HL-60/S4 treated with retinoic acid at 250 ng/mL for 4 days and 3 days (cell line): ENCODE data around the gene PTGES2.
"Not testable (repeated sequence)": the region's sequence is repeated elsewhere in the genome, so short reads cannot be mapped to it uniquely, and the experiment has no call there.

Source experiments
- in situ Hi-C: fragments of 300-500 bp; cut with MboI; formaldehyde crosslinking; loops from 2 replicates; pipeline ENCODE4 v1.7.0; 2022; ENCODE audit warnings: low sequenced_read_pairs

PTGES2 gene

GRCh38 chr9:128139621-128140020, 12.1 kb upstream of the PTGES2 start:
- in situ Hi-C loops, result no loop called here

GRCh38 chr9:128138001-128138400, 10.5 kb upstream of the PTGES2 start:
- in situ Hi-C loops, result no loop called here

GRCh38 chr9:128136816-128137793, 9.6 kb upstream of the PTGES2 start:
- in situ Hi-C loops, result no loop called here

GRCh38 chr9:128135561-128135960, 8.0 kb upstream of the PTGES2 start:
- in situ Hi-C loops, result not testable (repeated sequence)

DNA sequence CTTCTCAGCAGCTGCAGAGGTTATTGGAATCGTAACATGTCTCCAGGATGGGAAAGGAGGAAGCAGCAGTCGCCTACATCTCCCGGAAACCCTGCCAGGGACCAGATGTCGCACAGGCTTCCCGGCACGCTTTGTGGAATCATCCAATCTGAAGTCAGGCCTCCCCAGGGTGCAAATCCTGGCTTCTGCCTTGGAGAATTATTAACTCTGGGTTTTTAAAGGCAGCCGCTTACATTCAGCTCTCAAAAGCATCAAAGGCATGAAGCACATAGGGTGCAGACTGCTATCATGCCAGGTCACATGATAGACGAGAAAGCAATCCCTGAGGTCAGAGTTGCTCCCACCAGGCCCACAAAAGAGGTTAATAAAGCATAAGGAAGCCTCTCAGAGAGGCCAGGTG, 4.6 kb upstream of the PTGES2 start:
- in situ Hi-C loops, result not testable (repeated sequence)

- in situ Hi-C loops, result not testable (repeated sequence)
These were observed 3.8 kb upstream of the PTGES2 start for GRCh38 chr9:128131346-128131745.

DNA sequence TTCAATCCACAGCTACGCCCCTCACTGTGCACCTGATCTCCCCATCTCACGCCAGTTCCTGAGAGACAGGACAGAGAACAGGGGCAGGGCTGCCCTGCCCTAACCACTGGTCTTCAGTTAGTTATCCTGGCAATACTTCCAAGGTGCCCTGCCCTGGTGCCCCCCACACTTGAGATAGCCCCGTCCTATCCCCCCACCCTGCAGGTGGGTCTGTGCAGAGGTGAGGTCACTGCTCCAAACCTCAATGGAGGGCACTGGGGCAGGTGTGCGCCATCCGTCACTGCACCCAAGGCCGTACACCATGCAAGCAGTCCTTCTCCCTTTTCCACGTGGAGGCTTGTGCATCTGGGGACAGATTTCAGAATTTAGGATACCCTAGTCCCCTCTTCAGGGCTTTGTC, 3.1 kb upstream of the PTGES2 start:
- in situ Hi-C loops, result not testable (repeated sequence)

DNA sequence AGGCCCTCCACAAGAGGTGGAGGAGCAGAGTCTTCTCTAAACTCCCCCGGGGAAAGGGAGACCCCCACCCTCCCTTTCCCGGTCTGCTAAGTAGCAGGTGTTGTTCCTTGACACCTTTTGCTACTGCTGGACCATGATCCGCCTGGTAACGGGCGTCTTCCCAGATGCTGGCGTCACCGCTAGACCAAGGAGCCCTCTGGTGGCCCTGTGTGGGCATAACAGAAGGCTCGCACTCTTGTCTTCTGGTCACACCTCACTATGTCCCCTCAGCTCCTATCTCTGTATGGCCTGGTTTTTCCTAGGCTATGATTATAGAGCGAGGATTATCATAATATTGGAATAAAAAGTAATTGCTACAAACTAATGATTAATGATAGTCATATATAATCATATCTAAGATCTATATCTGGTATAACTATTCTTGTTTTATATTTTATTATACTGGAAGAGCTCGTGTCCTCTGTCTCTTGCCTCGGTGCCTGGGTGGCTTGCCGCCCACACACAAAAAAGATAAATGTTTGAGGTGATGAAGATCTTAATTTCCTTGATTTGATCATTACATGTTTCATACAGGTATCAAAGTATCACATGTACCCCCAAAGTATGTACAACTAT, 2.6 kb upstream of the PTGES2 start:
- in situ Hi-C loops, result not testable (repeated sequence)

GRCh38 chr9:128128836-128129590, 1.5 kb upstream of the PTGES2 start:
- in situ Hi-C loops, result no loop called here

DNA sequence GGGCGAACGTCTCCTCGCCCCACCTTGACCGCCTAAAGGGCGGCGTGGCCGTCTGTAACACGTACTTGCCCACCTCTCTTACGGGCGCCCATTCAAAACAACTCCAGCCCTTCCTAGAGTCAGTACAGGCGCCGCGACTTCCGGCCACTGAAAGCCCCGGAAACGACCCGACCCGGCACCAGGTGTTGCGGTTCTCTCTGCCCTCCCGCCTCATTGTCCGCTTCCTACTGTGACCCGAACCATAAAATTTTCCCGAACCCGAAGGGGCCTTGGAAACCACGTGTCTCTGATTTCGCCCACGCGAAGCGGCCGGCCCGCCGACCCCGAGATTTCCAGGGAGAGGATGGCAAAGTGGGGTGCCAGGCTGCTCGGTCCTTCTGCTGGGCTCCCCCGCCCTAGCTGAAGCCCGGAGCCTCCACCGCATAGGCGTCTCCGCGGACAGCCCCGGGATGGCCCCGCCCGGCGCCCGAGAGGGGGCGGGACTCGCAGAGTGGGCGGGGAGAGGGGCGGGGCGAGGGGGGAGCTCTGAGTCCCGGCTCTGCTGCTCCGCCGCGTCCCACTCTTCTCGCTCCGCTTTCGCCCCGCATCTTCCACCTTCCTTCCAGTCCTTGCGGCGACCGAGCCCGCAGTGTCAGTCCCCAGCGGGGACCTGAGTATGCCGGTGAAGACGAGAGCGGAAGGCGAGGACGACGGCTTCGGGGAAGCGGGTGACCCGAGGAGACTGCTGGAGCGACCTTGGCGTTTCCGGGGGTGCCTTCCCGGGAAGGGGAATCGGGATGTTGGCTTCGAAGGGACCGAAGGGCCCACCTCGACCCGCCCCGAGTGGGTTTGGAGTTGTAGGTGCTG, 684 bp upstream of the PTGES2 start:
- in situ Hi-C loops, result no loop called here

DNA sequence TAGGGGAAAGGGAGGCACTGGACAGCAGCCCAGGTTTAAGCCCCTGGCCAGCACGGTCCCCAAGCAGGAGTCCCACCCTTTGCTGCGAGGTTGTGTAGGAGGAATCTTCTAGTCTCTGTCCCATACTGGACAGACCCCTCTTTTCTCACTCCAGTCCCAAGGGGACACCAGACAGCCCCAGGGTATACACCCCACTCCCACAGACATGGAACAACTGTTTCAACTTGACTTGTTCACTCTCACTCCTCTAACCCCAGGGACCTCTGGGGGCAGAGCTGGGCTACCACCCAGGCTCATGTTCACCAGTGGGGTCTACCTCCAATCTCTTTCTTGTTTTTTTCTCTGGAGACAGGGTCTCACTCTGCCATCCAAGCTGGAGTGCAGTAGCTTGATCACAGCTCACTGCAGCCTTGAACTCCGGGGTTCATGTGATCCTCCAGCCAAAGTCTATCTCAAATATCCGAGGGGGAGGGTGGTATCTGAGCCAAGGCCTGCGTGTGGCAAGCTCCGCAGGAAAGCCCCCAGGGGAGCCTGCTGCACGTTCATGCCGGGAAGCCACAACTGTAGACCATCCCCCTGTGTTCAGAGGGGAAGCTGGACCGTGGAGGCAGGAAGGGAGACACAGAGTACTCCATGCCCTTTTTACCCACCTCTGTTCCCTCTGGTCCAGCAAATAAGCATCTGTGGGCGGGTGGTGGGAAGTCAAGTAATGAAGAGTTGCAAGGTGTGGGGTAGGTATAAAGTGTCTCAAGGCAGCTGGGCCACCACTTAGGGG, 1.8 kb downstream of the PTGES2 start:
- in situ Hi-C loops, result no loop called here

DNA sequence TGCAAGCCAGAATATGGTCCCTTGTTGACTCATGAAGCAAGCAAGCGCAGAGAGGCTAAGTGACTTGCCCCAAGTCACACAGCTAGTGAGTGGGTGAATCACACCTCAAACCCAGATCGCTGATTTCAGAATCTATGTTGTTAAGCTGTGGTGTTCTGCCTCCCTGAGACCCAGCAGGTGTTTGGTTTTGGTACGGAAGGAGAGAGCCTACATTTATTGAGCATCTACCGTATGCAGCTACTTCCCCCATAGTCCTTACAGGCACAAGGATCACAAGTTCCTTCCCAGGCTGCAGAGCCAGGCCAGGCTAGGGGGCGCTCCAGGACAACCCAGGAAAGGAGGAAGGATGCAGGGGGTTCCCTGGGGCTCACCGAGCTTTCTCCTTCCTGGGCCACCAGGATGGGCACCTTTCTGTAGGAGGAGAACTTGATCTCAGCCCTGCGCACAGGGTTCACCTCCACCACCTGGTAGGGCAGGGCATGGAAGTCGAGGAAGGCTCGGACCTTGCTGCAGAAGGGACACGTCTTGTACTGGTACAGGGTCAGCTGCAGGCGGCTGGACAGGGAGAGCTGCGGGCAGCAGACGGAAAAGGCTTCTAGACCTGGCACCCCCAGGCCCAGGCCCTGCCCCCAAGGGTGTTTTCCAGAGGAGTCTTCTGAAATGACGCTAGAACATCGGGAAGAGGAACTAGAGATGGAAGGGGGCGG, 2.5 kb downstream of the PTGES2 start:
- in situ Hi-C loops, result no loop called here

DNA sequence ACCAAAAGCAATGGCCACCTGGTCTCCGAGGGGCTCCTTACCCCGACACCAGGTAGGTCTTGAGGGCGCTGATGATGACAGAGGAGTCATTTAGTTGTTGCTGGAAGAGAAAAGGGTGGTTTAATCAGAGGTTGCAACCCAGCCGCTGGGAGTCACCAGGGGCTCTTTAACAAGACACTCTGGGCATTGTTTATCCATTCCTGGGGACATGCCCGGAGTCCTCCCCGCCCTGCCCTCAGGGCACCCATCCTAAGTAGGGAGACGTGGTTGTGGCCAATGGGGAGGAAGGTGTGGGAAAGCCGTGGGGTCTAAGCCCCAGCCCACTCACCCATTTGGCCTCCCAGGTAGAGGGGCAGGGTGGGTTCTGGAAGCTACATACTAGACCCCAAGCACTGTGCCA, 3.1 kb downstream of the PTGES2 start:
- in situ Hi-C loops, result no loop called here

GRCh38 chr9:128123451-128124080, 4.0 kb downstream of the PTGES2 start:
- in situ Hi-C loops, result no loop called here

DNA sequence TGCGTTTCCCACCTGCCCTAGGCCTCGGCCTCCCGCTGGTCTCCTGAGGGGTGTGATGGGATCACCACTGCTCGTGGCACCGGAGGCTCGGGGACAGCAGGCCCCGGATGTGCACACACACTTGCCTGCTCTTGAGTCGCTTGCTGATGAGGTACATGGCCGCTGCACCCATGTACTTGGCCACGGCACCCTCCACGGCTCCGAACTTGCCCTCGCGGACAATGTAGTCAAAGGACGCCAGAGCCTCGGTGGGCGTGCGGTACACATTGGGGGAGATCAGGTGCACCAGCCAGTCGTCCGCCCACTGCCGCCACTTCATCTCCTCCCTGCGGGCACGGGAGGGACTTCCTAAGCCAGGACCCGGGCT, 4.7 kb downstream of the PTGES2 start:
- in situ Hi-C loops, result no loop called here

DNA sequence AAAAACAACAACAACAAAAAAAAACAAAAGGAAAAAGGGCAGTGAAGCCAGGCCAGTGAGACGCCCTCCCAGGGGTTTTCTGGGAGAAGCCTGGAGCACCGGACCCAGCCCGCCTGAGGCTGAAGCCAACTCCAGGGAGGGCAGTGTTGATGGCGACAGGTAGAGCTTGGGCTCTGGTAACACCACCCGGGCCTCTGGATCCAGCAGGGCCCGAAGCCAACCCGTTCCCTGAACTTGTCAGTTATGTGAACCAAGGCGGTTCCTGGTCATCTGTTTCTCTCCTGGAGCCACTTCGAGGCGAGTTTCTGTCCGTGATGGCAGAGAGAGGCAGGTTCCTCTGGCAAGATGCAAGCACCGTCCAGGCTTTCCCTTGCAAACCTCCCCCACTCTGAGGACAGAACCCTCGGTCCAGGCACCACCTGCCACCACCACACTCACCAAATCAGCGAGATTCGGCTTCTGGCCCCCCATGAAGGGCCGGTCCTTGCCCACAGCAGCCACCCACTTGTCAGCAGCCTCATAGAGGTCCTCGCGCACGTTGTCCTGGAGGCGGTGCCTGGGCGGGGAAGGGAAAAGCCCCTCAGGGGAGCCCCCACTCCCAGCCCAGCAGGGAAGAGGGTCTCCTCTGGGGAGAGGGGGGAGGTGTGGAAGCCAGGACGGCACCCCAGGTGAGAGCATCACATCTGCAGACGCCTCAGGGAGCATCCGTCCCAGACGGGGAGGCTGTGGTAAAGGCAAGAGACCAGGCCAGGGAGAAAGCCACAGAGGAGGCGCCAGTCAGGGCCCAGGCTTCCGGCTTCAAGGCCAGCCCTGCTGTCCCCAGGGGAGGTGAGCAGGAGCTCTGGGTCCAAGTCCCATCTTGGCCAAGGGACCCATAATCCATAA, 5.4 kb downstream of the PTGES2 start:
- in situ Hi-C loops, result no loop called here

GRCh38 chr9:128121466-128121810, 6.1 kb downstream of the PTGES2 start:
- in situ Hi-C loops, result no loop called here
